Stimulated activated naive B cell treated with anti-CD40 and anti-IgM and Interleukin-4, amounts not matched to agents 10 μg/mL and 1 μg/mL and 100 μg/mL, for 72 hours (primary cell): Measurements from ENCODE around the gene ANGPT4.
A peak's percentile ranks its signal among the peaks of the same experiment; 100 is the strongest.
"Not testable (repeated sequence)": the region's sequence is repeated elsewhere in the genome, so short reads cannot be mapped to it uniquely, and the experiment has no call there.

ENCODE experiments used
- ATAC-seq, 2 donors: fragments of 150-1000 bp; cut with Tn5 transposase; replicated peaks; 2 replicates each; pipeline ENCODE4 v1.10.0; 2021; ENCODE audit warnings: moderate library complexity in 1 of 2
- DNase-seq: peaks from one replicate; pipeline ENCODE4 v3.0.0; 2021
- H3K27ac Mint-ChIP-seq: one replicate; pipeline ENCODE4 v1.8.0; 2022; ENCODE audit warnings: mild to moderate bottlenecking, mixed read lengths
- H3K27me3 Mint-ChIP-seq, 2 donors: one replicate each; pipeline ENCODE4 v1.8.0; 2022; ENCODE audit warnings: mixed read lengths in 2 of 2
- H3K36me3 Mint-ChIP-seq, 2 donors: one replicate each; pipeline ENCODE4 v1.8.0; 2022; ENCODE audit warnings: mixed read lengths in 2 of 2, mild to moderate bottlenecking in 1 of 2
- H3K4me1 Mint-ChIP-seq, 2 donors: one replicate each; pipeline ENCODE4 v1.8.0; 2022; ENCODE audit warnings: mixed read lengths in 2 of 2, mild to moderate bottlenecking in 1 of 2
- H3K4me3 Mint-ChIP-seq, 2 donors: one replicate each; pipeline ENCODE4 v1.8.0; 2022; ENCODE audit warnings: mild to moderate bottlenecking in 2 of 2, mixed read lengths in 2 of 2, moderate library complexity in 1 of 2
- H3K9me3 Mint-ChIP-seq, 2 donors: one replicate each; pipeline ENCODE4 v1.8.0; 2022; ENCODE audit warnings: mixed read lengths in 2 of 2, mild to moderate bottlenecking in 1 of 2

The ANGPT4 gene

GRCh38 chr20:868279-868678, 47.9 kb downstream of the ANGPT4 start:
- ATAC-seq (no peak), DNase-seq (no peak)
- Mint-ChIP-seq H3K4me1 (peaks cover 0 to under 1% of the 10 kb centered on the region in 2 donors), H3K36me3 (no peaks in the 10 kb centered on the region), H3K9me3 (no peaks in the 10 kb centered on the region), H3K27ac (no peak overlapping the region), H3K4me3 (no peak overlapping the region), H3K27me3 (peaks cover 13 to 14% of the 10 kb centered on the region in 2 donors)

GRCh38 chr20:865440-865839, 50.7 kb downstream of the ANGPT4 start:
- Mint-ChIP-seq H3K4me1 (no peaks in the 10 kb centered on the region), H3K4me3 (no peak overlapping the region), H3K36me3 (no peaks in the 10 kb centered on the region), H3K9me3 (no peaks in the 10 kb centered on the region), H3K27me3 (peaks cover 6 to 8% of the 10 kb centered on the region in 2 donors), H3K27ac (no peak overlapping the region)
- no peak for DNase-seq
- no peak for ATAC-seq

- H3K4me3 Mint-ChIP-seq = no peak overlapping the region
- no peak overlapping the region for H3K27ac Mint-ChIP-seq
- H3K9me3 Mint-ChIP-seq = no peaks in the 10 kb centered on the region
- no peaks in the 10 kb centered on the region for H3K36me3 Mint-ChIP-seq
- DNase-seq = no peak
- peaks cover 13 to 15% of the 10 kb centered on the region in 2 donors for H3K4me1 Mint-ChIP-seq
- no peak for ATAC-seq
- H3K27me3 Mint-ChIP-seq = no peaks in the 10 kb centered on the region
Observed at GRCh38 chr20:860891-861290, 55.2 kb downstream of the ANGPT4 start.

- Mint-ChIP-seq H3K4me1 (peaks cover 13 to 23% of the 10 kb centered on the region in 2 donors), H3K36me3 (no peaks in the 10 kb centered on the region), H3K27me3 (no peaks in the 10 kb centered on the region), H3K4me3 (no peak overlapping the region), H3K9me3 (no peaks in the 10 kb centered on the region), H3K27ac (no peak overlapping the region)
- no peak for DNase-seq
- no peak for ATAC-seq
Observed at GRCh38 chr20:859751-860231, 56.3 kb downstream of the ANGPT4 start.

GRCh38 chr20:858011-858410, 58.1 kb downstream of the ANGPT4 start:
- ATAC-seq (no peak), DNase-seq (no peak)
- no peaks in the 10 kb centered on the region for H3K27me3 Mint-ChIP-seq
- no peak overlapping the region for H3K4me3 Mint-ChIP-seq
- H3K9me3 Mint-ChIP-seq = peaks cover 0 to 2% of the 10 kb centered on the region in 2 donors
- no peak overlapping the region for H3K27ac Mint-ChIP-seq
- peaks cover 19 to 39% of the 10 kb centered on the region in 2 donors for H3K4me1 Mint-ChIP-seq
- peaks cover 4% of the 10 kb centered on the region in 2 donors for H3K36me3 Mint-ChIP-seq

- peaks cover 4 to 5% of the 10 kb centered on the region in 2 donors for H3K36me3 Mint-ChIP-seq
- peak overlapping the region; percentile 59 for H3K27ac Mint-ChIP-seq
- no peak overlapping the region for H3K4me3 Mint-ChIP-seq
- H3K4me1 Mint-ChIP-seq = peaks cover 19 to 40% of the 10 kb centered on the region in 2 donors
- DNase-seq (no peak), ATAC-seq (peak; percentile 71 to 73)
- no peaks in the 10 kb centered on the region for H3K27me3 Mint-ChIP-seq
- H3K9me3 Mint-ChIP-seq = peaks cover 0 to 2% of the 10 kb centered on the region in 2 donors
Observed at GRCh38 chr20:856361-856775, 59.8 kb downstream of the ANGPT4 start.

GRCh38 chr20:855466-856360, 60.4 kb downstream of the ANGPT4 start:
- no peak overlapping the region for H3K27ac Mint-ChIP-seq

GRCh38 chr20:854601-855000, 61.5 kb downstream of the ANGPT4 start:
- ATAC-seq (no peak), DNase-seq (no peak)
- H3K27ac Mint-ChIP-seq = no peak overlapping the region
- H3K4me3 Mint-ChIP-seq = no peak overlapping the region
- H3K4me1 Mint-ChIP-seq = peaks cover 17 to 40% of the 10 kb centered on the region in 2 donors
- H3K27me3 Mint-ChIP-seq = no peaks in the 10 kb centered on the region
- H3K9me3 Mint-ChIP-seq = peaks cover 0 to 2% of the 10 kb centered on the region in 2 donors
- peaks cover 4 to 5% of the 10 kb centered on the region in 2 donors for H3K36me3 Mint-ChIP-seq

More at GRCh38 chr20:855466-856360, 60.4 kb downstream of the ANGPT4 start:
- Mint-ChIP-seq H3K4me1 (peaks cover 19 to 40% of the 10 kb centered on the region in 2 donors), H3K9me3 (peaks cover 0 to 2% of the 10 kb centered on the region in 2 donors), H3K4me3 (no peak overlapping the region), H3K27me3 (no peaks in the 10 kb centered on the region), H3K36me3 (peaks cover 4 to 5% of the 10 kb centered on the region in 2 donors)
- ATAC-seq (no peak), DNase-seq (no peak)

- Mint-ChIP-seq H3K36me3 (peaks cover 4 to 5% of the 10 kb centered on the region in 2 donors), H3K27me3 (no peaks in the 10 kb centered on the region), H3K4me1 (peaks cover 14 to 32% of the 10 kb centered on the region in 2 donors), H3K9me3 (peaks cover 0 to 2% of the 10 kb centered on the region in 2 donors), H3K27ac (no peak overlapping the region), H3K4me3 (no peak overlapping the region)
- no peak for DNase-seq
- peak in 1 of 2 donors; percentile 33 for ATAC-seq
Observed at GRCh38 chr20:853406-853996, 62.6 kb downstream of the ANGPT4 start.

- not testable (repeated sequence) for H3K27me3 Mint-ChIP-seq, H3K27ac Mint-ChIP-seq, H3K9me3 Mint-ChIP-seq, DNase-seq, ATAC-seq, H3K4me3 Mint-ChIP-seq
- Mint-ChIP-seq H3K4me1 (peaks cover 25 to 51% of the 10 kb centered on the region in 2 donors), H3K36me3 (peaks cover 4 to 13% of the 10 kb centered on the region in 2 donors)
Observed at GRCh38 chr20:848731-849130, 67.4 kb downstream of the ANGPT4 start.

- DNase-seq = no peak
- Mint-ChIP-seq H3K4me1 (peaks cover 25 to 47% of the 10 kb centered on the region in 2 donors), H3K4me3 (no peak overlapping the region), H3K27ac (no peak overlapping the region), H3K27me3 (no peaks in the 10 kb centered on the region), H3K9me3 (peaks cover 0 to under 1% of the 10 kb centered on the region in 2 donors), H3K36me3 (peaks cover 2 to 12% of the 10 kb centered on the region in 2 donors)
- no peak for ATAC-seq
Observed at GRCh38 chr20:848193-848592, 67.9 kb downstream of the ANGPT4 start.

- peak; percentile 42 to 47 for ATAC-seq
- Mint-ChIP-seq H3K4me3 (peak overlapping the region in 1 of 2 donors; percentile 7), H3K36me3 (peaks cover 0 to 9% of the 10 kb centered on the region in 2 donors), H3K4me1 (peaks cover 27 to 50% of the 10 kb centered on the region in 2 donors), H3K9me3 (no peaks in the 10 kb centered on the region), H3K27ac (peak overlapping the region; percentile 95), H3K27me3 (peaks cover 1 to 5% of the 10 kb centered on the region in 2 donors)
- no peak for DNase-seq
Observed at GRCh38 chr20:846894-847278, 69.2 kb downstream of the ANGPT4 start.

GRCh38 chr20:845941-846893, 69.9 kb downstream of the ANGPT4 start:
- H3K4me1 Mint-ChIP-seq = peaks cover 27 to 53% of the 10 kb centered on the region in 2 donors
- peak overlapping the region; percentile 80 for H3K27ac Mint-ChIP-seq
- ATAC-seq = no peak
- no peak for DNase-seq
- H3K27me3 Mint-ChIP-seq = peaks cover 4 to 5% of the 10 kb centered on the region in 2 donors
- H3K4me3 Mint-ChIP-seq = peak overlapping the region; percentile 75 to 85
- H3K36me3 Mint-ChIP-seq = peaks cover 0 to 9% of the 10 kb centered on the region in 2 donors
- no peaks in the 10 kb centered on the region for H3K9me3 Mint-ChIP-seq
